ENCODE results near the gene MOB3B. TPM values are rescaled to one million over a fixed set of nuclear protein-coding genes. Genes with fewer than 3 reads are reported as not detected.

Gene MOB3B
- 7.2 to 11.0 TPM (median 9.6 TPM) in 5 replicates for total RNA-seq (2022; extraction: Qiagen RNA extraction; ENCODE audit: low read depth)

DNA sequence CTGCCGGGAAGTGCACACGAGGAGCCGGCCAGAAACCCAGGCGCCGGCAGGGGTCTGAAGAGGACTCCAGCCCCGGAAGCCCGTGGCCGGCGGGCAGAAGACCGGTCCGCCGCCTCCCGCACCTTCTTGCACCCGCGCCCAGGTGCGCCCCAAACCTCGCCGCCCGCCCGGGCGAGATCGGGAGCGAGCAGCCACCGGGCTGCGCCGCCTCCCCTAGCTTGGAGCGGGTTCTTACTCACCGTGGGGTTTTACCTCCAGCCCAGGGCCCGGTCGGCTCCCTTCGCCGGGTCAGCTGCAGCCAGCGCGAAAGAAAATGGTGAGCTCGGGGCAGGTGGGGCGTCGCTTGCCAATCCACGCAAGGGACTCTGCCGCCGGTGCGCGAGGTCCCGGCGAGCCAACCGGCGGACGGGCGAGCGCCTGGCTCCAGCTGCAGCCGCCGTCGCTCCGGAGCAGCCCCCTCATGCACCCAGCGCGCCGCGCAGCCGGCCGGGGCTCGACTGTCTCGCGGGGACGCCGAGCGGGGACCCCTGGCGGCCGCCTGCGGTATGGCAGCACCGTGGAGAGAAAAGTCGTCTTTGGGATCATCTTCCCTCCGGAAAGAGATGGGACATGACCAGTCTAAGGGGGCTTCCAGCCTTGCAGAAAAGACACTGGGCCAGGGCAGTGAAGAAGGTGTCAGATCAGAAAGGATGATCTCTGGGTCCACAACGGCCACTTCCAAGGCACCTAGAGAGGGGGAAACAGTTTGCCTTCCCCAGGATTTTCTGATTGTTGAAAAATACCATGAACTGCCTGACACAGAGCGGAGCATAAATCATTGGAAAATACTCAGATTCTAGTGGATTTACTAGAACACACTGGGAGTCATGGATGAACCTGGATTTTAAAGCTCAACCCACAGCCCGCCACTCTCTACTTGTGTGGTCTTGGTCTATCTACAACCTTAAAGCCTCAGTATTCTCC, at the start of gene MOB3B:
Gene MOB3B (minus strand): TSS at position 499 of the 963 bp plus-strand sequence. CDS start 74,264 bp downstream, outside the sequence.

GRCh38 chr9:27572918-27573633, 43.5 kb upstream of the MOB3B start, which contains the start of gene C9orf72:
C9orf72 (minus strand) TSS chr9:27573481; CDS start chr9:27567120, 6,361 bp downstream.

DNA sequence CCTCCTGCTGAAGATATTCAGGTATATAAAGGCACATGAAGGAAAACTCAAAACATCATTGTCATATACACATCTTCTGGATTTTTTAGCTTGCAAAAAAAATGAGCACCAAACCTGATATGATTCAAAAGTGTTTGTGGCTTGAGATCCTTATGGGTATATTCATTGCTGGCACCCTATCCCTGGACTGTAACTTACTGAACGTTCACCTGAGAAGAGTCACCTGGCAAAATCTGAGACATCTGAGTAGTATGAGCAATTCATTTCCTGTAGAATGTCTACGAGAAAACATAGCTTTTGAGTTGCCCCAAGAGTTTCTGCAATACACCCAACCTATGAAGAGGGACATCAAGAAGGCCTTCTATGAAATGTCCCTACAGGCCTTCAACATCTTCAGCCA, 5.4 kb downstream of the MOB3B start, which contains the start of gene IFNK:
Gene IFNK (plus strand): TSS at position 55 of the 400 bp plus-strand sequence. CDS start 47 bp downstream, at position 102.

DNA sequence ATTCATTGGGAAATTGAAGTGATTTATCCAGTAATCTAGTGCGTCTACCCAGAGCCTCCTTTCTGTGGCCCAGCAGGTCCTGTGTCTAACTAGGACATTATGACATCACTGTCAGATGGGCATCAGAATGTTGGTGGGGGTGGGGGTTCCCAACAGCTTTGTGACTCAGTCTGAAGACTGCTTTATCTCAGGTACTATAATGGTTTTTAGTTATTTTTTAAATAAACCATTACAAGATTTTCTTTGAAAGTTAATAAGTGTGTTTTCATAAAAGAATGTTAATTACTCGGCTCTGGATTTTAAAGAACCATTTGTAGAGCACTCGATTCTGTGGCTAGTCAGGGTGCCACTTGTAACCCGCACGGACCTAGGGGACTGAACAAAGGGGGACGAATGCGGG, 232.6 kb downstream of the MOB3B start, which contains the start of gene EQTN:
Gene EQTN (minus strand): TSS at position 101 of the 400 bp plus-strand sequence. CDS start 95 bp downstream, at position 6.

Other genes with a start within 250 kb of the MOB3B start
- not detected in 5 replicates for gene EQTN, start 232.7 kb downstream of the MOB3B start, total RNA-seq (2022; extraction: Qiagen RNA extraction; ENCODE audit: low read depth)
- not detected in 5 replicates for gene IFNK, start 5.5 kb downstream of the MOB3B start, total RNA-seq (2022; extraction: Qiagen RNA extraction; ENCODE audit: low read depth)
- gene C9orf72, start 43.7 kb upstream of the MOB3B start, total RNA-seq (2022; extraction: Qiagen RNA extraction; ENCODE audit: low read depth), result 3.3 to 5.8 TPM (median 4.8 TPM) in 5 replicates

Data from A549 treated with GW870086 at 1 μM for 4 hours (cell line).